NCI-H524 (cell line): Measurements from ENCODE around the gene MAD1L1.
A peak's percentile ranks its signal among the peaks of the same experiment; 100 is the strongest.

ENCODE experiments used
- DNase-seq, 2 experiments: peaks; one replicate each; lab custom pipeline; 2025; lab: John Stamatoyannopoulos, UW

Gene MAD1L1

DNA sequence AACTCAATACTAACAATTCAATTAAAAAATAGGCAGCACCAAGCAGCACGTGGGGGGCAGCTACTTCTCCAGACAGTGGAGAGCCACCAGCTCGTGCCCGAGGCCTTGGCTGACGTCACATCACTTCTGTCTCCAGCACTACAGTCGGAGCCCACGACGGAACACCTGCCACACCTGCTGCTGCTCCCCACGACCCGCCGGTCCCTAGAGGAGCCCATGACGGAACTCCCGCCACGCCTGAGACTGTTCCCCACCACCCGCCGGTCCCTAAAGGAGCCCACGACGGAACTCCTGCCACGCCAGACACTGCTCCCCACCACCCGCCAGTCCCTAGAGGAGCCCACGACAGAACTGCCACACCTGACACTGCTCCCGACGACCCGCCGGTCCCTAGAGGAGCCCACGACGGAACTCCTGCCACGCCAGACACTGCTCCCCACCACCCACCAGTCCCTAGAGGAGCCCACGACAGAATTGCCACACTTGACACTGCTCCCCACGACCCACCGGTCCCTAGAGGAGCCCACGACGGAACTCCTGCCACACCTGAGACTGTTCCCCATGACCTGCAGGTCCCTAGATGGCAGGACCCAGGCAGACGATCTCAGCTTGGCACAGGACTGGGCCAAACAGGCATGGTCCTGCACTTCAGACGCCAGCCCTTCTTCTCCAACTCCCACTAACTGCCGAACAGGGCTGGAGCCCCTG is 304.7 kb downstream of the MAD1L1 start:
- no peak for DNase-seq

DNA sequence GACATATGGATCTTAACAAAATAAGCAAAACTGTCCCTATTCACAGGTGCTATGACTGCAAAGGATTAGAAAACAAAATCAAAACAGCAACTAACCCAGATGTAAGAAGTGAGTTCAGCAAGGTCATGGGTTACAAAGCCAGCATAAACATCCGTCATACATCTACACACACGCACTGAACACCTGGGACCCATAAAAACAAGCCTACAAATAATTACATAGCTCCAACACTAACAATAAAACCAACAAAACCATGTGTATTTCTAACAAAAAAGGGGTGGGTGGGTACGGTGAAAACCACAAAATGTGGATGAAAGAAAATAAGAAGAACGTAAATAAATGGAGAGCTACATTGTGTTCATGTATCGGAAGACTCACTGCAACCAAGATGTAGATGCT is 305.8 kb downstream of the MAD1L1 start:
- no peak for DNase-seq

DNA sequence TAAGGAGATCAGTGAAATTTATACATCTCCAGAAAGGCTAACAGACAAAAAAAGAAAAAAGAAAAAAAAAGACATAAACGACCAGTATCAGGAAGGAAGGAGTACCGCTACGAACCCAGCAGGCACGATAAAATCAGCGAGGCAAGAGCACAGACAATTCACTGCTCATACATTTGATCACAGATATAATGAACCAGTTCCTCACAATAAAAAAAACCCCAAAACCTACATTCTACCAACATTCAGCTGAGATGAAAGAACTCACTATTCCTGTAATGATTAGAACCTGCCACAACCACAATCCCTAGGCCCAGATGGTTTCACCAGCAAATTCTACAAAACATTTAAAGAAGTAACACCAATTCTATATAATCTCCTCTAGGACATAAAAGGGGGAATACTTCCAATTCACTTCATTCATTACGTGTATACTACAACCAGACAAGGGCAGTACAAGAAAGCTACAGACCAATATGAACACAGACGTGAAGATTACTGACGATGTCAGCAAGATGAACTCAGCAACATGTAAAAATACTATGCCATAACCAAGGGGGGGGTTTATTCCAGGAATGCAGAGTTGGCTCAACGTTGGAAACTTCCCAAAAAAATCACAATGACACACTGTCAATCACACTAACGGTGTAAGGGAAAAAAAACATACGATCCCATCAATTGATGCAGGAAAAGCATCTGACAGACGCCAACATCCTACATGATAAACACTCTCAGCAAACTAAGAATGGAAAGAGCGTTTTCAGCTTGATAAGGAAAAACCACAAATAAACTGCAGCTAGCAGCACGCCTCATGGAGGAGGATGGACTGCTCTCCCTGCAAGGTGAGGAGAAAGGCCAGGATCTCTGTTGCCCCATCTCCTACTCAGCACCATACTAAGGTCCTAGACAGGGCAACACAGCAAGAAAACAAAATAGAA is 306.5 kb downstream of the MAD1L1 start:
- no peak for DNase-seq

DNA sequence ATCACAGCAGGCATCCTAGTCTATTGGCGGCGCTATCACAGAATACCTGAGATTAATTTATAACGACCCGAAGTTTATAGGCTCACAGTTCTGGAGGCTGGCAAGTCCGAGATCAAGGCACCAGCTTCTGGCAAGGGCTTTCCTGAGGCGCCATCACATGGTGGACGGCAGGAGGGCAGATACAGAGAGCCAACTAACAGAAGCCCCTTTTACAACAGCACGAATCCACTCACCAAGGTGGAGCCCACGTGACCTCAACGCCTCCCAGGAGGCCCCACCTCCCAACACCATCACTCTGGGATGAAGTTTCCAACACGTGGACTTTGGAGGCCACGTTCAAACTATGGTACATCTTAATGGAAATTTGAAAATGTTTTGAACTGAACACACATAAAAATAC is 307.4 kb downstream of the MAD1L1 start:
- peak; percentile 4 to 46 for DNase-seq

DNA sequence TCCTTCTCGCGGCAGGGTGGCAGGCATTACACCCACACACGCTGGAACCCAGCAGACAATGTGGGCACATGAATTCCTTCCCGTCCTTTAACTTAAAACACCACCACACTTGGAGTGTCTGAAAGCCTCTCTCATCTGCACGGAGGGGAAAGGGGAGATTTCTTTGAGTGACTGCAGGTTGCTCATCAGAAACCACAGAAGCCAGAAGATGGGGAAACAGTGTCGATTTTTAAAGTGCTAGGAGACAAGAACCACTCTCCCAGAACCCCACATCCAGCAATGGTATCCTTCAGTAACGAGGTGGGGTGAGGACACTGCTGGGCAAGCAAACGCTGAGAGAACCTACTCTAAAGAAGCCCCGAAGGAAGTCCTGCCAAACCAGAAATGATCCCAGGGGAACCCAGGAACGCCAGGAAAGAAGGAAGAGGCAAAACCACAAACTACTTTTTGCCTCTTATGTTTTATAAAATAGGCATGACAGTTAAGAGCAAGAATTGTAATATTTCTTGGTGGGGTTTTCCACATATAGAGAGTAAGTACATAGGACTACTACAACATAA is 308.4 kb downstream of the MAD1L1 start:
- DNase-seq: no peak

DNA sequence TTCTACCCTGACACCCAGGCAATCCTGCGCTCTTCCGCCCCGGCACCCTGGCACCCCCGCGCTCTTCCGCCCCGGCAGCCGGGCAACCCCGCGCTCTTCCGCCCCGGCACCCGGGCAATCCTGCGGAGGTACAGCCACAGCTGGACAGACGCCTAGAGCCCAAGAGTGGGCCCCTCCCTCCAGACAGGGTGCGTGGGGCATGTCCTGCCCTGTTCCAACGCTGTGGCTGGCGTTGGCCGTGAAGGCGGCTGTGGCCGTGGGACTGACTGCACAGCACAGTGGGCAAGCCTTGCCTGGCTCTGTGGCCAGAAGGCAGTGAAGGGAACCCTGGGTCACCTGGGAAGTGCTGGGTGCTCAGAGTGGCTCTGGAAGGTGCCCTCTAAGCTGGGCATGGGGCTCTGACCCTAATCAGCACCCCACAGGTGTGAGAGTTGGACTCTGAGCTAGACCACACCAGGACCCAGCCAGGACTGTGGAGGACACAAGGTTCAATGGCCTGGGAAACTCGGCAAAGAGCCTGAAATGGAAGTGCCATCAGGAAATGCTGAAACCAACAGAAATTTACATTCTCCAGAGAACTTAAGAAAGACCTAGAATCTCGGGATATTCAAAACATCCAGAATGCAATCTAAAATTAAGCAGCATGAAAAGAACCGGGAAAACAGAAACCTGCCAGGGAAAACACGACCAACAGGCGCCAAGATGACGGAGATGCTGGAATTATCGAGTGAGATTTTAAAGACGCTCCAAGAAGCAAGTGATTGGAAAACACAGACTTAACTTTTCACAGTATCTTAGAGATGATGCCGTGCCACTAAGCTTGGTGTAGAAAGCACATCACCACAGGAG is 309.1 kb downstream of the MAD1L1 start:
- DNase-seq: no peak

DNA sequence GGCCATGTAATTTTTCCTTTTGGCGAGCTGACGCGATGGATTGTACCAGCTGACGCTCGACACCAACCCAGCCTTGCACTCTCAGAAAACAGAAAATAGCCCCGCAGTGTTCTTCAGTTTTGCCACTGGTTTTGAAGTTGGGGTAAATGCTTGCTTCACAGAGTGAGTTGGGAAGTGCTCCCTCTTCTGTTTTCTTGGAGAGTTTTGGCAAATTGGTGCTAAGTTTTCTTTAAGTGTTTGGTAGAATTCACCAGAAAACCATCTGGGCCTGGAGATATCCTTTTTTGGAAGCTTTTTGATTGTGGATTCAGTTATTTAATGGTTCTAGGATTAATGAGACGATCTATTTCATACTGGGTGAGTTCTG is 309.9 kb downstream of the MAD1L1 start:
- DNase-seq: no peak

DNA sequence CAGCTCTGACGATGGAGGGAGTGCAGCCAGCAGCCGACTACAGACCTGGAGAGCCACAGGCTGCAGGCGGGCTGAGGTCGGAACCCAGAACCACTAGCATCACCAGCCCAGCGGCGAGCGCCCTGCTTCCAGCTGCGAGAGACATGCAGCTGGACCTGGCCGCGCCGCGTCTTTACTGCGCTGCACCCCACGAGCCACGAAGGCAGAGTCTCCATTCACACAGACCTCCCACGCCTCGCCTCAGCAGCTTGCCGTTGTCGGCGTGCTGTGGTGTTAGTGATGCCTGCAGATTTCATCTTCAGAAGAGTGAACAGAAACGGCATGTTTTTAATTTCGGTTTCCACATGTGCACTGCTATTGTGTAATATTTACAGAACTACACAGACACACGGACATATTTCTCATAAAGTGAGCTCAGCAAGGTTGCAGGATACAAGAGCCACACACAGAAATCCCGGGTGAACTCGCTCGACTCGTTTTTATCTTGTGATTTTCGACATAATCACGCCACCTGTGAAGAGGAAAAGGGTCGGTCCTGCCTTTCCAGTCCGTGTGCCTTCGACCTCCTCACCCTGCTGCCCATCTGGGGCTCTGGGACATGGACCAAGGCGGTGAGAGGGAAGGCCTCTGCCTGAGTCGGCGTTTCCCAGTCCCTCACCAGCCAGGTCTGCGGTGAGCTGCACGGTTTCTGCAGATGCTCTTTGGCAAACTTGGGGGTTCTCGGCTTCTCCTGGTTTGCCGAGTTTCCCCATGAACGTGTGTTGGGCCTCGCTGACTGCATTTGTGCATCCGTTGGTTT is 310.5 kb downstream of the MAD1L1 start:
- no peak for DNase-seq

DNA sequence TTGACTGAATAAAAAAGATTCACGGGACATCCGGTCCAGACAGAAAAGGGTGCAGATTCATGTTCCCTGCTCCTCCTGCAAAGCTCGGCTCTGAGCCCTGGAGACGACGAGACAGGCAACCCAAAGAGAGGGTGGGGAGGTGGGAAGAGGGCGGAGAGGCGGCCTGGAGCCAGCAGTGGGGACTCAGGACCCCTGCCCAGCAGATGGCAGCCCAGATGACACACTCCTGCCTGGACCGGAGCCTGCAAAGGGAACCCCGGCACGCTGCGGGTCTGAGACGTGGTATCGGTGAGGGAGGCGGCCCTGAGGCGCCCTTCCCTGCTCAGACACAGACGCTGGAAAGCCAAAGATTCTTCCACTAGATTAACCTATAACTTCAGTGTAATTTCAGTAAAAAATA is 311.9 kb downstream of the MAD1L1 start:
- DNase-seq: no peak

DNA sequence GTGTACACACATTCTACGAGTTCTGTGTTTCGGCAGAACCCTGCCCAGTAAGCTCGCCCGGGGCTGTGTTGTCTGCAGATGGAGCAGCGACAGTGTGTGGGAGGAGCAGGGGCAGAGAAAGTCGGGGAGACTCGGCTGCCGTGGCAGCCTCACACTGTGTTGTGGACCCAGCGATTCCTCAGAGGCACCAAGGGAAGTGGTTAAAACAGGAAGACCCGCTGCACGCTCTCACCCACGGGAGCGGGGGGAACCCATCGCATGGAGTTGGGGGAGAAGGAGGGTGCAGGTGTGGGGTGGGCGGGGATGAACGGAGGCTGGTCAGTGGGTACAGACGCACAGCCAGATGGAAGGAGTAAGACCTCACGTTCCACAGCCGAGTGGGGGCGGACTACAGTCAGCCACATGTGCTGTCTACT is 312.5 kb downstream of the MAD1L1 start:
- DNase-seq: no peak

DNA sequence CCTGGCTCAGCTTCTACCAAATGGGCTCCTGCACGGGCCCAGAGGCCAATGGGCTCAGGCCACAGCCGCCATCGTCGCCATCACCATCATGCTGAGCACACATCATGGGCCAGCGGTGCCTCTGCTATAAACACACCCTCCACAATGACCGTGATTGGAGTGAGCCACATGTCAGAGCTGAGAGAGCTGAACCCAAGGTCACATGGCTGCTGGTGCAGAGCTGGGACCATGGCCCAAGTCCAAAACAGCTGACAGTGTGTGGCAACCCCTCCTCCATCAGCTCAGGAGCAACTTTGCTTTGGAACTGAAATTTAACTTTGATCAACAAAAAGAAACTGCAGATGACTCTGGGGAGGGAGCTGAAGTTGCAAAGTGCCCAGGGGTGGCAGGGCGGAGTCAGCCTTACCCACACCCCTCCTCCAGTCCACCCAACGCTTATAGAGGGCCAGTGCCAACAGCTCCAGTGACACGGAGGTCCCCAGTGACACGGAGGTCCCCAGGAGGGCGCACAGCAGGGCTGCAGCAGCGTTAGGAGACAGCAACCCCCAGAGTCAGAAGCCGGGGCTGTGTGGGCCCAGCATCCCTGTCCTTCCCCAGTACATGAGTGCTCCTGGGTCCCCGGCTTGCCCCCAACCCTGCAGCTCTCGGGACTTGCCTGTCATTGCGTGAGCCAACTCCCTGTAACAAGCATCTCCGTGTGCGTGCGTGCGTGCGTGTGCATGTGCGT is 313.0 kb downstream of the MAD1L1 start:
- DNase-seq: no peak

DNA sequence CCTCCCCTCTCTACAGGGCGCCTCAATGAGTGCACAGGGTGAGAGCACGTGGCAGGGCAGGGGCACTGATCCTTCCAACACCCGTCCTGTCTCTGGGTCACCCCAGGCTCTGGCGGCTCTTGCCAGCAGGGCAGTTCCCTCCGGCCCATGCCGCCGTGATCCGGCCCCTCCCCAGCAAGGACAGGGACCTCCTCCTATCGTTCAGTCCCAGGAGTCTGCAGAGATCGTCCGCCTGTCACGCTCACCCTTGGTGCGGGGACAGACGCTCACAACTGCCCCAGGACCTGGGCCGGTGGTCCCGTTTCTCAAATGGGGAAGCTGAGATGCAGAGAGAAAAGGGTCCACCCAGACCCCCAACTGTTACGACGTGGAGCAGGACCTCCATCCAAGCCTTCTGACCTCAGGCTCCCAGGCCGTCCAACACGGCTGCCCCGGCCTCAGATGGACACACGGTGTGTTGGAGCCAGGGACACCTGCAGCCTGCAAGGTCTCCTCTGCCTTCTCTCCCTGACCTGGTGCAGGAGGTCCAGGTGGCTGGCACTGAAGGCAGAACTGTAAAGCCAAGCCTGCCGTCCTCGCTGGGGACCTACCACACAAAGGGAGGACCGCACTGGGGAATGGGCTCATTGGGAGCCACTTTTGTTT is 313.7 kb downstream of the MAD1L1 start:
- DNase-seq: no peak

DNA sequence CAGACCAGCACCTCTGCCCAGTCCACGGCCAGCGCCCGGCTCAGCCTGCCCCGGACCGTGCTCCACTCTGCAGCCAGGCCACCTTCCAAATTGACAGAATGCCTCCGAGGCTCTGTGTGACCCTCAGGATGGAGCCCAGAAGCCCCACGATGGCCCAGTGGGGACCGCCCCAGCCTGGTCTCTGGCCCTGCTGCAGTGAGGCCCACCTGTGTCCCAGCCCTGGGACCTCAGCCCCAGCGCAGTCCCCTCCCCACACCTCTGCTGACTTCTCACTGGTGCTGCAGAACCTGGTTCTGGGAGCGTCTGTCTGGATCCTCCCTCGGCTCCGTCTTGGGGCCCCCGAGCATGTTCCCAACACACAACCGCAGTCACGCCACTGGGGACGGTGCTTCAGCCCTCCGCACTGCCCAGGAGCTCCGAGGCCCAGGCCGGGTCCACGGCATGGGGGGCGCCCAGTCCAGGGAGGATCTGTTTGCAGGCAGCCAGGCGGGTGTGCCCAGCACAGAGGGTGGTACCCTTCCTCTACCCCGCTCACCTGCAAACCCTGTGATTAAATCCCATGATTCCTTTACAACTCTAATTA is 314.6 kb downstream of the MAD1L1 start:
- DNase-seq: no peak

DNA sequence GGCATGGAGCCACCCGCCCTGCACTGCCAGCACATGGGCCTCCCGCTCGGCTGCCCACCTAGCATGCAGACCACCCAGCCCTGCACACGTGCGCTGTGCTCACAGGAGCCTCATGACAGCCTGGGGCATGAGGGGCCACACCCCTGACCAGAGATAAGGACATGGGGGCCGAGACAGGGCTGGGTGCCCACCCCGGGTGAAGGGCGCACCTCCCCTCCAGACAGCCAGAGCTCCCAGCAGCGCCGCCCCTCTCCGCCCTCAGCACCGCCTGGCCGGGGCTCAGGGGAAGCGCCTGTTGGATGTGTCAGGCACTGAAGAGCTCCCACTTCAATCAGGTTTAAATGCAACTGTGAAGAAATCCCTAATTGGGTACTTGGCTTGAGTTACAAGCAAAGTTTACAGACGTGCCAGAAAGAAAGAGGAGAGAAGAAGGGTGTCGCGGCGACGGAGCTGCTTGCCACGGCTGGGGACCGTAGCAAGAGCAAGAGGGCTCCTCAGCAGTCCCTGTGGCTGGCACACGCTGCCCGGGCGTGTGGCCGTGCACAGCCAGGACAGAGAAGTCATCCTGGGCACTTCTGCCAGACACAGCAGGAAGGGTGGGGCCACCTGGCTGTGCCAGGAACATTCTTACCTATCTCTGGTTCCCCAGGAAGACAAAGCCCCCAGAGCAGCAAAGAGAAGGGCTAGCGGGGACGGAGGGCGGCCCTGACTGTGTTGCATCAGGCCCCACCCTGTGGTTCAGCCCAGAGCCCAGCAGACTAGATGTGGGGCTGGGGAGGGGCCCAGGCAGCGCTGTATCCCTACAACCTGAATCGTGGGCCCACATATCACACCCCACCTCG is 315.3 kb downstream of the MAD1L1 start:
- DNase-seq: no peak

DNA sequence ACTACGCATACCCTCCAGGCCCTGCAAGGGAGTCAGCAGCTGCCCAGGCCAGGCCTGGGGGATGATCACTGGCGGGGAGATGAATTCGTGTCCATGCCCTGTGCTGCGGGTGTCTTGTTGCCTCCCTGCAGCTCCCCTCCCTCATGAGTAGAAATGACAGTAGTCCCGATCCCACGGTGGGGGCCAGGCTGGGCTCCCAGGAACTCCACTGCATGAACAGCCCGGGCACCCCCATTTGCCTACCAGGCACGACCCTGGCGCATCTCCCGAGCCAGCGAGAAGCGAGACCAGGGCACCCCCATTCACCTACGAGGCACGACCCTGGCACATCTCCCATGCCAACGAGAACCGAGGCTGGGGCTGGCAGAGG is 316.2 kb downstream of the MAD1L1 start:
- DNase-seq: no peak

DNA sequence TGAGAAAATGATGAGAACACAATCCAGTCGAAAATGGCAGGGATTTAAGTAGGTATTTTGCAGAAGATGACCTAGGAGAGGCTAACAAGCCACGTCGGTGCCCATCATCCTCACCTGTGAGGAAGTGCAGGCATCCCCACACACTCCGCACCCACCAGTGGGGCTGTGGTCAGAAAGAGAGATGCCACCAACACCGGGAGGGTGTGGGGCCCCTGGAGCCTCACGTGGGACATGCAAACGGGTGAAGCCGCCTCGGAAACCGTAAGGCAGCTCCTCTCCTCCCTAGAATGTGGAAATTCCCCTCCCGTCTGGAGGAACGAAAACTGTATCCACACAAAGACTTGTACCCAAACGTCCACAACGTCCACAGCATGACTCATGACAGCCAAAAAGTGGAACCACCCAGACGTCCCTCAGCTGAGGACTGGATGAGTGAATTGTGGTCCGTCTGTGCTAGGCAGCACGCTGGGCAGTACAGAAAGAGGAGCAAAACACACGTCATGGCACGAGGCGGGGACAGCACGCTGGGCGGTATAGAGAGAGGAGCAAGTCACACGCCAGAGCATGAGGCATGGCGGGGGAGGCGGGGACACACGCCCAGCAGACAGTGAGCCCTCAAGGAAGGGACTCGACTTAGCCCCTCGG is 316.7 kb downstream of the MAD1L1 start:
- DNase-seq: no peak

DNA sequence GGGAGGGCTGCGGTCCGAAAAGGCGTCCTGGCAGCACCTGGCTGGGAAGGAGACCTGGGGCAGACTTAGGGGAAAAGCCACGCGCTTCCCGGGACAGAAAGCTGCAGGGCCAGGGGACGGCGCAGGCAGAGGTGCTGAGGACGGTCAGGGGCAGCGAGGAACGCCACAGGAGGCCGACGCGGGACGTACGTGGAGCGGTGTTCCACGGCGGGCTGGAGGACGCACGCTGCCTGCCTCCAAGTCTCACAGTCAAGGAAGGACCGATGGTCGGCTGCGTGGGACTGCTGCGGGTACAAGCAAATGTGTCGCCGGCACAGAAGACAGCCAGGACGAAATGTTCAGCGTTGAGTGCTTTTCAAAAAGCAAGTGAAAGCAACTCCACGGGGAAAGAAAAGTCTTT is 317.4 kb downstream of the MAD1L1 start:
- DNase-seq: no peak

DNA sequence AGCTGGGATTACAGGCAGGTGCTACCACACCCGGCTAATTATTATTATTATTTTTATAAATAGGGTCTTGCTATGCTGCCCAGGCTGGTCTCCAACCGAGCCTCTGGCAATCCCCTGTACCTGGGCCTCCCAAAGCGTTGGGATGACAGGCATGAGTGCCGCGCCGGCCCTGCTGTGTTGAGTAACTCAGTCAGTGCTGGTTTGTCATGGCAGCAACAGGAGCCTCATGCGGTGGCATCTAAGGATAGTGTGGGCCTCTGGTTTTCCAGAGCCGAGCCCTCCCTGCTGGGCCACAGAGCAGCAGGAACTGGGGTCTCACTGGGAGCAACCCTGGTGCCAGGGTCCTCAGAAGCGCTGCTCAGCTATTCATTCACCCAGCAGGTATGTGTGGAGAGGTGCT is 318.0 kb downstream of the MAD1L1 start:
- DNase-seq: no peak
